ENCODE data around the gene CGB1.
"Not testable (repeated sequence)": the region's sequence is repeated elsewhere in the genome, so short reads cannot be mapped to it uniquely, and the experiment has no call there.

DNA sequence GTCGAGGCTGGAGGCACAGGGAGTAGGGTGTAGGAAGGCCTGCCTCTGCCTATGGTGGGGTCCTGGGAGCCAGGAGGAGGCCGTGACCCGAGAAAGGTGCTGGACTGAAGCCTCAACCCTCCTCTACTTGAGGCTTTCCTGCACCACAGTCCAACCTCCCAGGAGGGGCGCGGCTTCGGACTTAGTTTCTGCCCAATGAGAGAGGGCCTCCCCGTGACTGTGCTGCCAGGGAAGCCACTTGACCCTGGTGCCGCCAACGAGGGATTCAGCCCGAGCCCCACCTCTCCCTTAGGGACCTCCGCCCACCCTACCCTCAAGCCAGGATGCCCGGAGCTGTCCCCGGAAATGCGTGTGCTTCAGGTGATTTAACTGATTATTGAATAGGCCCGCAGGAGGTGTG is 12.5 kb downstream of the CGB1 start, which contains the start of gene CGB3:
- TF ChIP-seq, protein P1, sequence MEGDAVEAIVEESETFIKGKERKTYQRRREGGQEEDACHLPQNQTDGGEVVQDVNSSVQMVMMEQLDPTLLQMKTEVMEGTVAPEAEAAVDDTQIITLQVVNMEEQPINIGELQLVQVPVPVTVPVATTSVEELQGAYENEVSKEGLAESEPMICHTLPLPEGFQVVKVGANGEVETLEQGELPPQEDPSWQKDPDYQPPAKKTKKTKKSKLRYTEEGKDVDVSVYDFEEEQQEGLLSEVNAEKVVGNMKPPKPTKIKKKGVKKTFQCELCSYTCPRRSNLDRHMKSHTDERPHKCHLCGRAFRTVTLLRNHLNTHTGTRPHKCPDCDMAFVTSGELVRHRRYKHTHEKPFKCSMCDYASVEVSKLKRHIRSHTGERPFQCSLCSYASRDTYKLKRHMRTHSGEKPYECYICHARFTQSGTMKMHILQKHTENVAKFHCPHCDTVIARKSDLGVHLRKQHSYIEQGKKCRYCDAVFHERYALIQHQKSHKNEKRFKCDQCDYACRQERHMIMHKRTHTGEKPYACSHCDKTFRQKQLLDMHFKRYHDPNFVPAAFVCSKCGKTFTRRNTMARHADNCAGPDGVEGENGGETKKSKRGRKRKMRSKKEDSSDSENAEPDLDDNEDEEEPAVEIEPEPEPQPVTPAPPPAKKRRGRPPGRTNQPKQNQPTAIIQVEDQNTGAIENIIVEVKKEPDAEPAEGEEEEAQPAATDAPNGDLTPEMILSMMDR (IDR thresholded peaks at IDR 0.05): not testable (repeated sequence)
- TF ChIP-seq POLR2A (IDR thresholded peaks at IDR 0.05): not testable (repeated sequence)
